GM21528 (cell line): Measurements from ENCODE around the gene TMEM185A.
"Not testable (repeated sequence)": the region's sequence is repeated elsewhere in the genome, so short reads cannot be mapped to it uniquely, and the experiment has no call there.

ENCODE experiments used
- ATAC-seq: cut with Tn5 transposase; IDR thresholded peaks from one replicate; pipeline ENCODE4 v1.9.1; 2021; ENCODE audit warnings: mild to moderate bottlenecking, moderate library complexity; ENCODE audit not compliant: unreplicated experiment, low FRiP score

TMEM185A gene

GRCh38 chrX:149628280-149628679 is 3.3 kb downstream of the TMEM185A start:
- ATAC-seq, result no peak

GRCh38 chrX:149626829-149627228 is 4.8 kb downstream of the TMEM185A start:
- ATAC-seq, result not testable (repeated sequence)

- not testable (repeated sequence) for ATAC-seq
These were observed 11.9 kb downstream of the TMEM185A start for GRCh38 chrX:149619662-149620061.

DNA sequence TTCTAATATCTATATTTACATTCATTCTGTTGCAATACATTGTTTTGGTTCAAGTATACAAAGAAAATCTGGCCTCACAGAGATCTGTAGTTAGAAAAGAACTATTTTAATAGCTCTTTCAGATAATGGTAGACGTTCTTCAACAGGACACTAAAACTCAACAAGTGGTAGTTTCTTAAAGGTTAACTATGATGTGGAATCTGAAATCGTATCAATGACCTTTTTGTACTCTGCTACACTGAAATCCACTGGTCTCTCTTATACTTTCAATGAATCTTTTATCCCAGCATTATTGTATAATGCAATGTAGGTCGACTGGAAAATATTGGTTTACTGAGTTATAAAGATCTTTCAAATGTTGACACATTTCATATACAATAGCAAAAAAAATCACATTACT is 12.7 kb downstream of the TMEM185A start:
- no peak for ATAC-seq

DNA sequence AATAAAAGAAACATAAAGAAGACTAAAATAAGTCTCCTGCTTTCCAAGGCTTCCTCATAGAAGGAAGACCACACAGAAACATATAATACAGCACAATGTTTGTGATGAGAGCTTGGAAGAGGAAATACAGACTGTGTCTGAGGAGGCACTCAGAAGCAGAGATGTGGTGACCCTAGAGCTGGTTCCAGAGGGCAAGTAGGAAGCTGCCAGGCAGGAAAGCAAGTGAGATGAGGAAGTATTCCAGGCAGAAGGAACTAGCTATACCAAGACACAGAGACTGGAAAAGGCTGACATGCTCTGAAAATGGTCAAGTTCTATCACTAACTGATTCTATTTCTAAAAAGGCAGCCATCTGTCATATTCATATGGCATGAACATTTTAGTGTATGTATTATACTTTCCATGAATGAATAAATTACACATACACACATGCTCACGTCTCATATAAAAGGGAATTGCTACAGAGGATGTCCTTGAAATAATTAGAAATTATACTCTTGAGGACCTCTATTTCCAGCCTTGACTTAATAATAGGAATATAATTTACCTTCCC is 19.9 kb downstream of the TMEM185A start:
- no peak for ATAC-seq

- no peak for ATAC-seq
These were observed 21.1 kb downstream of the TMEM185A start for GRCh38 chrX:149610511-149610910.

GRCh38 chrX:149607699-149608098 is 23.9 kb downstream of the TMEM185A start:
- no peak for ATAC-seq

DNA sequence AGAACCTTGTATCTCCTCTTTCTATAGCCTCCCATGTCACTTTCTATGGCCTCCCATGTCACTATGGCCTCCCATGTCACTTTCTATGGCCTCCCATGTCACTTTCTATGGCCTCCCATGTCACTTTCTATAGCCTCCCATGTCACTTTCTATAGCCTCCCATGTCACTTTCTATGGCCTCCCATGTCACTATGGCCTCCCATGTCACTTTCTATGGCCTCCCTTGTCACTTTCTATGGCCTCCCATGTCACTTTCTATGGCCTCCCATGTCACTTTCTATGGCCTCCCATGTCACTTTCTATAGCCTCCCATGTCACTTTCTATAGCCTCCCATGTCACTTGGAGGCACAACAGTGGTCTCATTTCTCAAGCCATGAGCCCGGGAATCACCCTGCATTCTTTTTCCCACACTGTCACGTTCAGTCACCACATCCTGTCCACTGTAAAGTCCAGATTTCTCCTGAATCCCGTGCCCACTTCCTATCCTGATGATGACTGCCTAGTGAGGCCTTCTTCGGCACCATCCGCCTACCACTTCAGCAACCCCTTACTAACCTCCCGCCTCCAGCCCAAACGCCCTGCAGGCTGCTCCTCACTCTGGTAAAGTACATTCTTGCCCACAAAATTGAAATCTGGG is 26.2 kb downstream of the TMEM185A start:
- ATAC-seq, result not testable (repeated sequence)

DNA sequence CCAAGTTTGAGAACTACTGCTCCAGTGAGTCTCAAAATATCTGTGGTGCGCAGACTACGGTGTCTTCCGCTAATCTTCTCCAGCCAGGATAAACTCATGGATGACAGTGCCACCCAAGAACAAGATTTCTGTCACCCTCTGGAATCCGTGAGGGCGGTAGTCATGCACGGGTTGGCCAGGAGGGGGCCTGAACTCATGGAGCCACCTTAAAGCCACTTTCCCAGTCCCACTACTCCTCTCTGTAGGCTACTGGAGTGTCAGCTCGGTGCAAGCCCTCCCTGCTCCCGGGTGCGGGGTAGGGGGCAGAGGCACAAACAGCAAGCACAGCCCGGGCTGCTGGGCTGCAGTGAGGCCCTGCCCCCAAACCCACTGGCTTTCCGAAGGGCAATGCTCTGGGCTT is 33.0 kb downstream of the TMEM185A start:
- not testable (repeated sequence) for ATAC-seq

- not testable (repeated sequence) for ATAC-seq
These were observed 35.6 kb downstream of the TMEM185A start for GRCh38 chrX:149595943-149596342.

DNA sequence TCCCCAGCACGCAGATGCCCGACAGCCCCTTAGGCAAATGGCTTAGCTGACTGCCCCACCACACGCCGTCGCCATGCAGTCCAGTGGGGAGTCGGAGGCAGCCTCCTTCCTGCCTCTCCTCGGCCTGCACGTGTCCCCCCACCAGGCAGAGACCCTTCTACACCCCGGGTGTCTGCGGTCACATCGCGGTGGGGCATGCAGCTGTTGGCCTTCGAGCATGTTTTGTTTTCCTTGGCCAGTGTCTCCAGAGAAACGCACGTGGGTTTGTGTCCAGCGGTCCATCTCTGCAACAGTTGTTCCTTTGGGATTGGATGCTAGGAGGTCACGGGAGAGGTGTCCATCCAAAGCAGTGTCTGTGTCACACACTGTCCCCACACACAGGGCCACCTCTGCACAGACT is 36.4 kb downstream of the TMEM185A start, which contains the start of gene HSFX2:
TSS of gene HSFX2 (minus strand) at position 101 of the 400 bp plus-strand sequence. CDS start 614 bp downstream, outside the sequence.
- ATAC-seq, result not testable (repeated sequence)

DNA sequence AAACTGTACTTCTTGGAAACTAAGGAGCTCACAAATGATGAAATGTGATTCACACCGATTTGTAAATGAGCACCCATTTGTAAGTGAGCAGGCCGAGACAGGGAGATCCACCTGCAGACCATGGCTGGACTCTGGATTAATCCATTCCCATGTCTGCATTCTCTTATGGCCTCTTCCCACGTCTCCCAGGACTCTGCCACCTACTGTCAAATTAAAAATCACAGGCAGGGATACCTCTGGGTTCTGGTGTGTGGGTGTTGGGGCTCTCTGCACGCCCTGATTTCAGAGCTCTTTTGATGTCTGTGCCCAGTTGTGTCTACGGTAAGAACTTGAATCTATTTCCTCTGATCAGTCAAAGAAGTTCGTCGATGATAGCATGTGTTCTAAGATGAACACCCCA is 40.6 kb downstream of the TMEM185A start:
- ATAC-seq, result not testable (repeated sequence)

DNA sequence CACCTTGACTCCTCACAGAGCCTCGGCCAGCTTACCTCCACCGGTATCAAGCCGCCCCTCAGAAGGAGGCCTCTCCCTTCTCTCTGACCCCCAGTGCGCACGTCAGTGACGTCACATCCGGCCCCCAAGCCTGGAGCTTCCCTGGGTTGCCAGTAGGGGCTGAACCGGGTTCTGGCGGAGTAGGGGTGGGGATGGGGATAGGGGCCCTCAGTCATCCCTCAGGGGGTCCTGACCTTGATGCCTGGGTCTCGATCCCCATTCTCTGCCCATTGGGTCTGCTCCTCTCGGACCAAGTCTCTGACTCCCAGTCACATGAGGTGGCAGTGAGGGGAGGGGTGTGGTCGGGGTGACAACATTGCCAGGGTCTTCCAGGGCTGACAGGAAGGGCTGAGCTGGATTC is 44.2 kb downstream of the TMEM185A start, which contains the start of gene MAGEA9B:
TSS of gene MAGEA9B (minus strand) at position 101 of the 400 bp plus-strand sequence. CDS start 4,280 bp downstream, outside the sequence.
- not testable (repeated sequence) for ATAC-seq

- ATAC-seq, result not testable (repeated sequence)
These were observed 46.0 kb downstream of the TMEM185A start for GRCh38 chrX:149585631-149586030.

DNA sequence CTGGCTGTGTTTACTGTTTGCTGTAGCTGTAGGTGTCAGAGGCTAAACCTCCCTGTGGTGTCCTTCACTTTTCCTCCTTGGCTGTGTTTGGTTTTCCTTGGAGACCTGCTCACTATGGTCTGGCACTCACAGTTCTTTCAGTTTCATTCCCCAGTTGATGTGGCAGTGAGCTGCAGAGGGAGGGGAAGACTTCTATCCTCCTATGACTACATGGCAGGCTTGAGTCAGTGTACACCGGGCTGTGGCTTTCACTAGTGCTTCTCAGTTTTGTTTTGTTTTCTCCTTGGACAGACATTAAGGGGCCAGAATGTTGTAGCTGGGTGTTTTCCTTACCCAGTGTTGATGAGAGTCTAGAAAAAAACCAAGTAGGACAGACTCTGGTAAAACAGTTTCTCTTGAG is 58.1 kb downstream of the TMEM185A start:
- peak; percentile 100 for ATAC-seq

- no peak for ATAC-seq
These were observed 58.8 kb downstream of the TMEM185A start for GRCh38 chrX:149572743-149573142.

DNA sequence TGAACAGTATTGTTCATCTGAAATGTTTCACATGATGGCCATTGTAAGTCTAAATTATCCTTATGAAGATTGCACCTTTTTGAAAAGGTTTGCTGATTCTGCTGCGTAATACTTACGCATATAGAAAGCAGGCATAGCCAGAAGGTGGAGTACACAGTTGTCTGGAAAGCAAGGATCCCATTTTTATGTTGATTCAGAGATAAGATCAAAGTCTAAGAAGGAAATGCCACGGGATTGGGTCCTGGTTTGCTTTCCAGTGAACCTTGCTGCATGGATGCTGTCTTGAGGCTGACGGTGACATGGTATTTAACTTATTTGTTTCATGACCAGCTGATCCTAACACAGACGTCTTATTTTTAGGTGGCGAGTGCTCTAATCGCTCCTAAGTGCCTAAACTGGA is 59.8 kb downstream of the TMEM185A start:
- ATAC-seq, result no peak

- ATAC-seq, result no peak
These were observed 60.9 kb downstream of the TMEM185A start for GRCh38 chrX:149570668-149571067.

DNA sequence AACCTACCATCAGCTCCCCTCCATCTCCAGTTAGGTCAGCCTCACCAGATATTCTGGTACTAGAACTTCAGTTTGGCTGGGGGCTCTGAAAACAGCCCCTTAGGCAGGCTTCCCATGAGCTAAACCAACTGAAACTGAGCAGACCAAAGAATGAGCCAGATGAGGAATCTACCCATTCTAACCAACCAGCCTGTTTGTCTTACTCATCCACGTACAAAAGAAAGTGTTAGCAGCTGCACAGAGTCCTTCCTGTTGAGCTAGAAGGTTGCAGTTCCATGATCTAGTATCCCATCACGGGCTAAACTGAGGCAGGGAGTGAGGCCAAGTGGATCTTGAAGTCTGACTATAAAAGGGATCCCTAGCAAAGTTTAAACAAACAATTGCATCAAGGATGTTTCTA is 61.8 kb downstream of the TMEM185A start:
- ATAC-seq, result no peak

DNA sequence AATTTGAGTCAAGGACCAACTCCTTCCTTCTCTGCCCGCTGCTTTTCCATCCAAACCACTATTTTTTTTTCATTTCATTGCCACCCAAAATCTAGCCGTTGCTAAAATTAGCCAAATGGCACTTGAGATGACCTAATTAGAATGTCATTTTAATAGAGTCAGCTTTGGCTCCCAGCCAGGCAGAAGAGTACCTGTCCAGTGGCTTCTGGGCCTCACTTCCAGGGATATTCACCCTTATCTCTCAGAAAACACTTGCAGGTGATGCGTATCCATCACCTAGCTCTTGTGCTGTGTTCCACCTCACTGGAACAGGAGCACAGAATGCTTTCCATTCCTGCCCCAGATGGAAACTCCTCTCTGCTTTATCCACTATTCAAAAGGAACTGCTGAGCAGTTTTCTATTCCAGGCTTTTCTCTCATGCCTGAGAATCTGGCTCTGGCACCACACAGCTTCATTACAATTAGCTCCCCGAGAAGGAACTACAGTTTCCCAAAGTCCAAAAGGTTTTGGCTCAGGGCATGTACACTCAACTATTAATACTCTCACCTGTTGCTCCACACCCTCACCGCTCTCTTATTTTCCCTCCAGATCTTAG is 62.8 kb downstream of the TMEM185A start:
- no peak for ATAC-seq

DNA sequence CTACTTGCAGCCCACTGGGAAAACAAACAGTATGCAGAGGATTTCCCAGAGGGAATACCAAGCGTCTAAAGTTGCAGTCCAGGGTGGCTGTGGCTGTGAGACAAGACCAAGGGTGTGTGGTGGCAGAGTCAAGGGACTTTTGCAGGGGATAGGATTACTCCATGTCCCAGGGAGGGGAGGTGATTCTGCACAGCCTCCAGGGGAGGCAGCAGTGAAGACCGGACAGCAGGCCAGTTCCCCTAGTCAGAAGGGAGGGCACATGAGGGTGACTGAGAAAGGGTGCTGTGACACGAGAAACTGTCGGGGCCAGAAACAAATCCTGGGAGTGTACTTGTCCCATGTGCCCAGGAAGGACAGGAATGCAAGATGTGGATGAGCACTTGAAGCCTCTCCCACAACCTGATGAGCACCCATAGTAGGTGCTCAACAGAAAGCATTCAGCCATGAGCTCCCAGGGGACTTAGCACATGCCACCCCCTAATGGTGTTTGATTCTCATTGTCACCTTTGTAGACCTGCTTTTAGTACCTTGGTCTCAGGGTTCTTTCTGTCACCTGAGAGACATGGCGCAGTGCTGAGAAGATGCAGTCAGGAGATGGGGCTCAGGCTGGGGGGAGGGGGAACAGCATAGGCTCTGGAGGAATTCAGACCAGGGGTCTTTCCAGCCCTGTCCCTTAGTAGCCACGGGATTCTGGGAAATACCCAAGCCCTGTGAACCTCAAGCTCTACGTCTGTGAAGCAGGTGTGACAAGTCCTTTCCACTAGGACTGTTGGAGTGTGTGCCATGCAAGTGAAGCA is 63.8 kb downstream of the TMEM185A start:
- ATAC-seq, result no peak
